Prostate gland (tissue), 2 donors: Measurements from ENCODE around the gene TOP2B.

Source experiments
- CTCF ChIP-seq, 4 experiments: fragments of 200-600 bp in 2 of 4; fragments of 450-650 bp in 2 of 4; sonication (generic) in 2 of 4; IDR thresholded peaks; 1 replicate in 3 of 4; 2 replicates in 1 of 4; pipeline ENCODE4 v1.5.1; 2016 to 2019; ENCODE audit warnings: antibody characterized with exemption in 4 of 4, mild to moderate bottlenecking in 2 of 4, moderate library complexity in 2 of 4
- POLR2A ChIP-seq: fragments of 450-650 bp; IDR thresholded peaks from one replicate; pipeline ENCODE4 v1.6.1; 2016; ENCODE audit warnings: antibody characterized with exemption, mild to moderate bottlenecking

- TF ChIP-seq POLR2A (no peak), CTCF (IDR thresholded peaks at IDR 0.05) (no peak)
Measured at GRCh38 chr3:25621087-25621486, 43.6 kb downstream of the TOP2B start.
